Measurements from ENCODE around the gene RPL38.

The RPL38 gene

DNA sequence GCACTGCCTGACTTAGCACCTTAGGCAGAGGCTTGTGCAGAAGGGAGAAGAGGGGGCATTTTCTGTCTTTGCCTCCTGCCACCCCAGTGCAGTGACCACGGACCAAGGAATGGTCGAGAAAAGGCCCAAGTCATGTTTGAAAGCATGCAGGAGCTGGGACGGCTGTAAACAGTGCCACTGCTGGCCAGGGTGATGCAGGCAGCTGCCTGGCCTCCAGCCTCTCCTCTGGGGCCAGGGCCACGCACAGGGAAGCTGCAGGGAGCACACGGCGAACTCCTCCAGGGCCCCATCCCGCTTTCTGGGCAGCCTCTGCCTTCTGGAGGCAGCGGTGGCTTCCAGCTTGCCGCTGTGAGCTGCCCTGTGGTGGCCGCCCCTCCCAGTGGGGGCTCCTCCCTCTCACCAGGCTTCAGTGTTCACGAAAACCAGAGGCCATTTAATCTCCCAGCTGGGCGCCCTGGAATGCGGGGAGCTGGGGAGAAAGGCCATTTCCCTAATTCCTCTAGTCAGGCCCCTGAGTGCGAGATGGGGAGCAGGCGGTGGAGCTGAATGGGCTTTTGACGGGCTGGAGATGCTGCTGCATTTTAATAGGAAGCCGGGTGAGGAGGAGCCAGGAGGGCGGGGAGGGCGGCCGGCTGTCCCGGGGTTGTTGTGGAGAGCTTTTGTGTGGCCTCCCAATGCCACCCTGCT, 41.8 kb downstream of the RPL38 start:
- Histone ChIP-seq H3K9ac (ENCODE audit: low read depth, low read length) (peak overlapping the region; percentile 31), H3K36me3 (ENCODE audit: insufficient read depth, low read depth, low read length) (no peaks in the 10 kb centered on the region), H3K4me1 (ENCODE audit: insufficient read depth, low read length) (peaks cover 14% of the 10 kb centered on the region; the same call in 1 of the 2 replicates), H3K4me3 (ENCODE audit: low read length) (no peak overlapping the region; the same call in 1 of the 2 replicates), H3K27ac (ENCODE audit: low read length) (no peak overlapping the region), H3K27me3 (ENCODE audit: insufficient read depth, low read length) (peaks cover 14% of the 10 kb centered on the region; the same call in 1 of the 2 replicates), H3K9me3 (ENCODE audit: insufficient read depth, low read depth, low read length) (no peaks in the 10 kb centered on the region)

DNA sequence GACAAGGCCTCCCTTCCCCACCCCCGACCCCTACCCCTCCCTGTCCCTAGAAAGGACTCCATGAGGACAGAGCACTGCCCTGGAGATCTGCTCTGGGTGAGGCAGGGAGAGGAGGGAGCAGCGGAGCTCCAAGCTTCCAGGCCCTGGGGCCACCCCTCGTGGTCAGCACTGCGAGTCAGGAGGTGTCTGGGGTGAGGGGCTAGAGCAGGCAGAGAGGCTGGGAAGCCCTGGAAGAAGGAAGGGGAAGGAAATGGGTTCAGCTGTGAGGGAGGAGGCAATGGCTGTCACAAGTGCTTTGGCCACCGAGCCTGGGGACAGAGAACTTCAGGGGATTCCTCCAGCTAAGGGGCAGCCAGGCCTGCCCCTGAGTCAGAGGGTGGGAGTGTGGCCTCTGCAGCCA, 42.4 kb downstream of the RPL38 start:
- Histone ChIP-seq H3K9me3 (ENCODE audit: insufficient read depth, low read depth, low read length) (no peaks in the 10 kb centered on the region), H3K27me3 (ENCODE audit: insufficient read depth, low read length) (peaks cover 14% of the 10 kb centered on the region; the same call in 1 of the 2 replicates), H3K9ac (ENCODE audit: low read depth, low read length) (0 out of 2 replicates have a peak overlapping the region, but pooled peaks have one; percentile 37), H3K4me1 (ENCODE audit: insufficient read depth, low read length) (peaks cover 9% of the 10 kb centered on the region; the same call in 1 of the 2 replicates), H3K36me3 (ENCODE audit: insufficient read depth, low read depth, low read length) (no peaks in the 10 kb centered on the region), H3K4me3 (ENCODE audit: low read length) (0 out of 2 replicates have a peak overlapping the region, but pooled peaks have one; percentile 20), H3K27ac (ENCODE audit: low read length) (no peak overlapping the region)

DNA sequence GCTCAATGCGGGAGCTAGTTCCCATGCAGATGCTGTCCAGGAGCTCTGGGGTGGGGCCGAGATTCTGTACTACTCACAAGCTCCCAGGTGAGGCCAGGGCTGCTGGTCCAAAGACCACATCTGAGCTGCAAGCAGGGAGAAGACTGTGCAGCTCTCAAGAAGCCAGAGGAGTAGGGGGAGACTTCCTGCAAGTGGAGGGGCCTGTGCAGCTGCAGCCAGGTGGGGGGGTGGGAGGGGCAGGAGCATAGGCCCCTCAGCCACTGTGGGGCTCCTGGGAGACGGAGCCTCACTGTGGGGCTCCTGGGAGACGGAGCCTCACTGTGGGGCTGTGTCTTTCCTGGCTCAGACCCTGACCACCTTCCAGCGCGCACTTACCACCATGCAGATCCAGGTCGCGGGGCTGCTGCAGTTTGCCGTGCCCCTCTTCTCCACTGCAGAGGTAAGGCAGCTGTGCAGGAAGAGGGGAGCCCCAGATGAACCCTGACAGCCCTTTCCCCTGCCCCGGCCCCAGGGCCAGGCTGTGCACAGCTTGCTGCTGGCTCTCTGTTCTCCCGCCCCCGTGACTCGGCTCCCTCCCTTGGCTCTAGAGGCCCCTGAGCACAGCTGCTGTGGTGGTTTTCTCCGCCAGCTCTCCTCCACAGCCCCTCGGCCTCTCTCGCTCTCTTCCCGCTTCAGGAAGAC, 46.3 kb downstream of the RPL38 start:
- H3K27me3 ChIP-seq (ENCODE audit: insufficient read depth, low read length), result peaks cover 5% of the 10 kb centered on the region; the same call in 1 of the 2 replicates

DNA sequence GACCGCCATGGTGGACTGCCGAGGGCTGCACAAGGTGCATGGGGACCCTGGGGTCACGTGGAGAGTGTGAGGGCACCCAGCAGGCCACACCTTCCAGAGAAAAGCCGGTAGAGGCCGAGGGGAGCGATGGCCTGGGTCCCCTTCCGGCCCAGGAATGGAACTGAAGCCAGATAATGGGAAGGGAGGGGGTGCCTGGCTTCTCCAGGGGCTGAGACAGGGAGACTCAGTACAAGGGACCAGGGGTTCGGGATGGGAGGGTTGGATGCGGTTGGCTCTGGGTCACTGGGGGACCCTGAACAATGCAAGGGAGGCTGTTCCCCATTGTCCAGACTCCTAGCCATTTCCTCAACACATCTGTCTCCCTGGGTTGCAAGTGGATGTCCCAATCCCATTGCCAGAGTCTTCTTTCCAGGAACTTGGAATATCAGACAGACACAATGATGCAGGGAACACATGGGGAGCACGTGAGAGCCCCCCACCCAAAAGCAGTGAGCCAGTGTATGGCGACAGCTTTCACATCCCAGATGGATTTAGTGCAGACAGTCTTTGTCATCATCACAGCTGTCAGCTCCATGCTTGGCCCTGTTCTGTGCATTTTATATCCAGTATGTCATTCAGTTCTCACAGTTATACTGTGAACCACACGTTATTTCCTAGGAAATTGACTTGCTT, 47.0 kb downstream of the RPL38 start:
- Histone ChIP-seq H3K9ac (ENCODE audit: low read depth, low read length) (no peak overlapping the region), H3K9me3 (ENCODE audit: insufficient read depth, low read depth, low read length) (no peaks in the 10 kb centered on the region), H3K4me3 (ENCODE audit: low read length) (no peak overlapping the region), H3K27me3 (ENCODE audit: insufficient read depth, low read length) (no peaks in the 10 kb centered on the region), H3K27ac (ENCODE audit: low read length) (no peak overlapping the region), H3K36me3 (ENCODE audit: insufficient read depth, low read depth, low read length) (no peaks in the 10 kb centered on the region), H3K4me1 (ENCODE audit: insufficient read depth, low read length) (peaks cover 5% of the 10 kb centered on the region; the same call in 1 of the 2 replicates)

More for the DNA sequence above, 46.3 kb downstream of the RPL38 start:
- Histone ChIP-seq H3K36me3 (ENCODE audit: insufficient read depth, low read depth, low read length) (no peaks in the 10 kb centered on the region), H3K4me1 (ENCODE audit: insufficient read depth, low read length) (peaks cover 7% of the 10 kb centered on the region; the same call in 1 of the 2 replicates), H3K4me3 (ENCODE audit: low read length) (no peak overlapping the region), H3K27ac (ENCODE audit: low read length) (no peak overlapping the region), H3K9ac (ENCODE audit: low read depth, low read length) (no peak overlapping the region), H3K9me3 (ENCODE audit: insufficient read depth, low read depth, low read length) (no peaks in the 10 kb centered on the region)

DNA sequence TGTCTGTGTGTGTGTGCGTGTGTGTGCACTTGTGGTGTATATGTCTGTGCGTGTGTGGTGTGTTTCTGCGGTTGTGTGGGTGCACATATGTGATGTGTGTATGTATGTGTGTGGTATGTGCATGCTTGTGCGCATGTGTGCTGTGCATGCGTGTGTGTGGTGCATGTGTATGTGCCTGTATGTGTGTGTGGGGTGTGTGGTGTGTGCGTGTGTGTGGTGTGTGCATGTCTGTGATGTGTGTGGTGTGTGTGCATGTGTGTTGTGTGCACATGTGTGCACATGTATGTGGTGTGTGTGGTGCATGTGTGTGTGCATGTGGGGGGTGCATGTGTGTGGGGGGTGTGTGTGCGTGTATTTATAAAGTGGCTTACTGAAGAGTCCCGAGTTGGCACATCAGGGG, 47.6 kb downstream of the RPL38 start:
- H3K9me3 ChIP-seq (ENCODE audit: insufficient read depth, low read depth, low read length), result no peaks in the 10 kb centered on the region
- no peaks in the 10 kb centered on the region for H3K27me3 ChIP-seq (ENCODE audit: insufficient read depth, low read length)
- no peaks in the 10 kb centered on the region for H3K36me3 ChIP-seq (ENCODE audit: insufficient read depth, low read depth, low read length)
- peaks cover 2% of the 10 kb centered on the region; the same call in 1 of the 2 replicates for H3K4me1 ChIP-seq (ENCODE audit: insufficient read depth, low read length)
- no peak overlapping the region for H3K27ac ChIP-seq (ENCODE audit: low read length)
- no peak overlapping the region for H3K4me3 ChIP-seq (ENCODE audit: low read length)
- H3K9ac ChIP-seq (ENCODE audit: low read depth, low read length), result no peak overlapping the region

DNA sequence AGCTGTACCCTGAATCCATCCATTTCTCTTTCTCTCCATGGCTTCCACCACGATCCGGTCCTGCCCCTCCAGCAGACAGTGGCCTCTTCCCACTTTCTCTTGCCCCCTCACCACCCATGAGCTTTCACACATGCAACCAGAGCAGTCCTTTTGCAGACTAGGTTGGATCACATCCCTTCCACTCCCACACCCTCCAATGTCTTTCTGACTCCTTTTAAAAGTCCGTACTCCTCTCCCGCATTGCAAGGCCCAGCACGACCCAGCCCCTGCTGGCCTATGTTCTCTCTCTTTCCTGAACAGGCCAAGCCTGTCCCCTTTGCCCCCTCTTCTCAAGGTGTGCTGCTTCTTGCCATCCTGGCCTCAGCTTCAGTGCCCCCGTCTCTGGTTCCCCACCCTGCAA, 48.1 kb downstream of the RPL38 start:
- H3K27me3 ChIP-seq (ENCODE audit: insufficient read depth, low read length), result no peaks in the 10 kb centered on the region
- no peaks in the 10 kb centered on the region for H3K36me3 ChIP-seq (ENCODE audit: insufficient read depth, low read depth, low read length)
- H3K4me1 ChIP-seq (ENCODE audit: insufficient read depth, low read length), result no peaks in the 10 kb centered on the region
- H3K9ac ChIP-seq (ENCODE audit: low read depth, low read length), result no peak overlapping the region
- H3K4me3 ChIP-seq (ENCODE audit: low read length), result no peak overlapping the region
- no peak overlapping the region for H3K27ac ChIP-seq (ENCODE audit: low read length)
- H3K9me3 ChIP-seq (ENCODE audit: insufficient read depth, low read depth, low read length), result no peaks in the 10 kb centered on the region

DNA sequence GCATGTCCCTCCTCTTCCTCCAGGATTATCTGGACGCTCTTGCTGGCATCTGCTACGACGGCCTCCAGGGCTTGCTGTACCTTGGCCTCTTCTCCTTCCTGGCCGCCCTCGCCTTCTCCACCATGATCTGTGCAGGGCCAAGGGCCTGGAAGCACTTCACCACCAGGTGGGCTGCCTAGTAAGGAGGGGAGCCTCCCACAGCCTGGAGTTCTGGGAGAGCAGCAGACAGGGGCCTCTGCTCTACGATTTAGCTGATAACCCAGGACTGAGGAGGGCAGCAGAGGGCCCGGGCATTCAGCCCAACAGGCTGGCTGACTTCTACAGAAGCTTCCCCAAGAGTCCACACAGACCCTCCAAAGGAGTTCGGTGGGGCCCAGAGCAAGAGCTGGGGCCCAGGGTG, 48.7 kb downstream of the RPL38 start:
- no peaks in the 10 kb centered on the region for H3K36me3 ChIP-seq (ENCODE audit: insufficient read depth, low read depth, low read length)
- H3K4me3 ChIP-seq (ENCODE audit: low read length), result no peak overlapping the region
- H3K27me3 ChIP-seq (ENCODE audit: insufficient read depth, low read length), result no peaks in the 10 kb centered on the region
- H3K9me3 ChIP-seq (ENCODE audit: insufficient read depth, low read depth, low read length), result no peaks in the 10 kb centered on the region
- no peak overlapping the region for H3K9ac ChIP-seq (ENCODE audit: low read depth, low read length)
- H3K4me1 ChIP-seq (ENCODE audit: insufficient read depth, low read length), result no peaks in the 10 kb centered on the region
- H3K27ac ChIP-seq (ENCODE audit: low read length), result no peak overlapping the region

DNA sequence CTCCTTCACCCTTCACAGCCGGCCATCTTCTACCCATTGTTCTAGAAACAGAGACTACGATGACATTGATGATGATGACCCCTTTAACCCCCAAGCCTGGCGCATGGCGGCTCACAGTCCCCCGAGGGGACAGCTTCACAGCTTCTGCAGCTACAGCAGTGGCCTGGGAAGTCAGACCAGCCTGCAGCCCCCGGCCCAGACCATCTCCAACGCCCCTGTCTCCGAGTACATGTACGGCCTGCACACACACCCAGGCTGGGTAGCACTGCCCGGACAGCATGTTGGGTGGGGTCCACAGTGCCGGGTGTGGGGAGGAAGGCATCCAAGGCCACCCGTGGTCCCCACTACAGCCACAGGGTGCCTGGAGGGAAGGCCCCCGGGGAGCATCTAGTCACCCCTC, 49.6 kb downstream of the RPL38 start:
- no peaks in the 10 kb centered on the region for H3K27me3 ChIP-seq (ENCODE audit: insufficient read depth, low read length)
- no peaks in the 10 kb centered on the region for H3K36me3 ChIP-seq (ENCODE audit: insufficient read depth, low read depth, low read length)

DNA sequence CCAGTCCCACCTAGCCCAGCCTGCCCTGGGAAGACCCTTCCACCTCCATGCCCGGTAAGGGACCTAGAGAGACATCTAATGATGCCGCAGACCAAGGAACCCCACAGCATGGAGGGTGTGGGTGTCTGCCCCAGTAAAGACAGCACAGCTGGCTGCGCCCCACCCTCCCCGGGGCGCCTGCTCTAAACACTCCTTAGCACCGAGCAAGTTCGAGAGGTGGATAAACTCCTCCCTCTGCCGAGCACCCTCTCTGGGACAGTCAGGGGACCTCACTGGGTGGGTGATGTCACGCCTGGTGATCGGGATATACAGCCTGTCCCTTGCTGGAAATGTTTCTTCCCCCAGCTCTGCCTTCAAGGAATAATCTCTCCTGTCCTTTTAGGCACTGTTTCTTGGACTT, 53.8 kb downstream of the RPL38 start:
- H3K27me3 ChIP-seq (ENCODE audit: insufficient read depth, low read length), result no peaks in the 10 kb centered on the region
- H3K36me3 ChIP-seq (ENCODE audit: insufficient read depth, low read depth, low read length), result no peaks in the 10 kb centered on the region
- no peak overlapping the region for H3K27ac ChIP-seq (ENCODE audit: low read length)
- H3K9me3 ChIP-seq (ENCODE audit: insufficient read depth, low read depth, low read length), result no peaks in the 10 kb centered on the region
- no peak overlapping the region for H3K4me3 ChIP-seq (ENCODE audit: low read length)
- no peak overlapping the region for H3K9ac ChIP-seq (ENCODE audit: low read depth, low read length)
- peaks cover 12% of the 10 kb centered on the region; the same call in 1 of the 2 replicates for H3K4me1 ChIP-seq (ENCODE audit: insufficient read depth, low read length)

More for the DNA sequence above, 49.6 kb downstream of the RPL38 start:
- Histone ChIP-seq H3K27ac (ENCODE audit: low read length) (no peak overlapping the region), H3K9me3 (ENCODE audit: insufficient read depth, low read depth, low read length) (no peaks in the 10 kb centered on the region), H3K9ac (ENCODE audit: low read depth, low read length) (no peak overlapping the region), H3K4me1 (ENCODE audit: insufficient read depth, low read length) (no peaks in the 10 kb centered on the region), H3K4me3 (ENCODE audit: low read length) (no peak overlapping the region)

DNA sequence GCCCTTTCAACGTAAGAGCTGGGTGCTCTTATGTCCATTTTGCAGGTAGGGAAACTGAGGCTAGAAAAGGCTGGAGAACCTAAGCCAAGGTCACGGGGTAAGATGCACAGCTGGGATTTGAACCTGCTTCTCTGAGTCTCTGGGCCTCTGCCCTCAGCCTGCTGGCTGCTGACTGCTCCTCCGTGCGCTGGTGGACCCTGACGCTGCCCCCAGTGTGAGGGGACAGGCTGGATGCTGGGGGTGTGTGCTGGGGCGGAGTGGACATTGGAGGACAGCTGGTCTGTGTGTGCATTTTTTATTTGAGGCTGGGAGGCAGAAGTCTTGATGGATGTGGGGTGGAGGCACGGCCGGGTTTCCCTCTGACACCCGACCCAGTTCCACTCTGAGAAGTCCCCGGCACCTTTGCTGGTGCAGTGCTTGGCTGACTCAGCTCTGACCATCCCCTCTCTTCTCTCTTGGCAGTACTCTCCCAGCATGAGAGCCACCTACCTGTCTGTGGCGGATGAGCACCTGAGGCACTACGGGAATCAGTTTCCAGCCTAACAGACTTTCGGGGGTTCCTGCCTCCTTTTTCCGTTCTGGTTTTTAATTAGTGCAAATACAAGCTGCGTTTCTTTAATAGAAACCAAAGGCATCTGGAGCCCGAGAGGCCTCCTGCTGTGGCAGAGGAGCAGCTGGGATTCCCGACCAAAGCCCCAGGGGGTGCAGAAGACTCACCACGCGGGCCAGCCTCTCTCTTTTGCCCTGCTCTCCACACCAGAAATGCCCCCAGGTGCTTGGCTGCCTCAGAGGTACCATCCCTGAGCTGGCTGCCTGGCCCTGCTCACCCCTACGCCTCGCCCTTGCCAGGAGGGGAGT, 56.4 kb downstream of the RPL38 start:
- Histone ChIP-seq H3K4me1 (ENCODE audit: insufficient read depth, low read length) (peaks cover 12% of the 10 kb centered on the region; the same call in 1 of the 2 replicates), H3K9ac (ENCODE audit: low read depth, low read length) (no peak overlapping the region)

More for the DNA sequence above, 56.4 kb downstream of the RPL38 start:
- Histone ChIP-seq H3K36me3 (ENCODE audit: insufficient read depth, low read depth, low read length) (no peaks in the 10 kb centered on the region), H3K27ac (ENCODE audit: low read length) (no peak overlapping the region), H3K9me3 (ENCODE audit: insufficient read depth, low read depth, low read length) (no peaks in the 10 kb centered on the region), H3K27me3 (ENCODE audit: insufficient read depth, low read length) (no peaks in the 10 kb centered on the region), H3K4me3 (ENCODE audit: low read length) (0 out of 2 replicates have a peak overlapping the region, but pooled peaks have one; percentile 11)
